Fibroblast of skin of right quadriceps (primary cell): Measurements from ENCODE around the gene HERC4.
"Not testable (repeated sequence)": the region's sequence is repeated elsewhere in the genome, so short reads cannot be mapped to it uniquely, and the experiment has no call there.

ENCODE experiments used
- DNase-seq: peaks from one replicate; pipeline ENCODE4 v3.0.0-alpha.2; 2013

Gene HERC4

DNA sequence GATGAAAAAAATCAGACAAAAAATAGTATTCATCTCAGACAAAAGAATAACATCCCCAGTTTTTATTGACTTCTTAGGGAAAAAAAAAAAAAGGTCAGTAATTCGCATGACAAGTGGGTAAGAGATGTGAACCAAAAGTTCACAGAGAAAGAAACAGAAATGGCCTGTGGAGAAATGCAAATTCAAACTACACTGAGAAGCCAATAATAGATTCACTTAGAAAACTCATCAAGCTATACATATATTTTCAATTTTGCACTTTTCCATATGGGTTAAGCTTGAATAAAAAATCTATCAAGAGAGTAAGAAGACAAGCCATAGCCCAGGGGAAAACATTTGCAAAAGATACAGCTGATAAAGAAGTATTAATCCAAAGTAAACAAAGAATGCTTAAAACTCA lies 28.0 kb downstream of the HERC4 start:
- DNase-seq = no peak

DNA sequence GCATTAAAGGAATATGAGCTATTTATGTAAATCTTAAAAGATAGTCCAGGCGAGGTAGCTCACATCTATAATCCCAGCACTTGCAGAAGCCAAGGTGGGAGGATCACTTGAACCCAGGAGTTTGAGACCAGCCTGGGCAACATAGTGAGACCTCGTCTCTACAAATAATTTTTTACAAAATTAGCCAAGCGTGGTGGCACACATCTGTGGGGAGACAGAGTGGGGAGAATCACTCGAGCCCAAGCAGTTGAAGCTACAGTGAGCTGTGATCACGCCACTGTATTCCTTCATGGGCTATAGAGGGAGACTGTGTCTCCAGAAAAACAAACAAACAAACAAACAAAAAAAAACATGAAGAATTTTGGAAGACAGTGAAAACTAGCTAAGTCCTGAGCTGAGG lies 28.4 kb downstream of the HERC4 start:
- DNase-seq = no peak

- peak; percentile 37 for DNase-seq
These were observed 32.1 kb downstream of the HERC4 start for GRCh38 chr10:68043030-68043429.

DNA sequence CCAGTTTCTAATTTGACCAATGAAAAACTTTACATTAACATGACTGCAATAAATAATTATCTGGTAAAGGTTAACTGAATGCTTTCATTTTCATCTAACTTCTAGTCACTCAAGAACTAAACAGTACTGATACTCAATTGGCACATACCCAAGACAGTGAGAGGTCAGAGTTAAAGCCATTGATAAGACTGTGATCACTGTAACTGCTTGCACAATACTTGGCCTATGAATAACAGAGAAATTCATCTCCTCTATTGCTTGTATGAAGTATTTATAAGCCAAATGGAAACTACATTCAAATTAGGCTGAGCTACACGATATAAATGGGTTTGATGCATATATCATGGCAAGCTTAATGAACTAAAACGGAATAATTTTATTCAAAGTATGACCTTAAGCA lies 43.0 kb downstream of the HERC4 start:
- no peak for DNase-seq

DNA sequence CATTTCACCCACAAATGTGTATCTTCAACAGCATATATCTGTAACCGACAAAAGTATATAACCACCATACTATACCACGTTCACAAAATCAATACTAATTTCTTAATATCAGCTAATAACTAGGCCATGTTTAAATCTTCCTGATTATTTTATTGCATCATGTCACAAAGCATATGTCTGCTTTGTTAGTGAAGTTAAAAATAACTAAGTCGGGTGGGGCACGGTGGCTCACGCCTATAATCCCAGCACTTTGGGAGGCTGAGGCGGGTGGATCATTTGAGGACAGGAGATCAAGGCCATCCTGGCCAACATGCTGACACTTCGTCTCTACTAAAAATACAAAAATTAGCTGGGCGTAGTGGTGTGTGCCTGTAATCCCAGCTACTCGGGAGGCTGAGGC lies 47.7 kb downstream of the HERC4 start:
- DNase-seq = no peak

DNA sequence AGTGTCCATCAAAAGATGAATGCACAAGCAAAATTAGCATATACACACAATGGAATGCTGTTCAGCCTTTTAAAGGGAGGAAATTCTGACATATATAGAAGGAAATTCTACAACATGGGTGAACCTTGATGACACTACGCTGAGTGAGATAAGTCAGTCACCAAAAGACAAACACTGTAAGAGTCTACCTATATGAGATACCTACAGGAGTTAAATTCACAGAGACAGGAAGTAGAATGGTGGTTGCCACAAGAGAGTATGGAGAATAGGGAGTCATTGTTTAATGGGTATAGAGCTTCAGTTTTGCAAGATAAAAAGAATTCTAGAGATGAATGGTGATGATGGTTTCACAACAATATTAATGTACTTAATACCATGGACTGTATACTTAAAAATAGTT lies 51.8 kb downstream of the HERC4 start:
- DNase-seq = no peak

DNA sequence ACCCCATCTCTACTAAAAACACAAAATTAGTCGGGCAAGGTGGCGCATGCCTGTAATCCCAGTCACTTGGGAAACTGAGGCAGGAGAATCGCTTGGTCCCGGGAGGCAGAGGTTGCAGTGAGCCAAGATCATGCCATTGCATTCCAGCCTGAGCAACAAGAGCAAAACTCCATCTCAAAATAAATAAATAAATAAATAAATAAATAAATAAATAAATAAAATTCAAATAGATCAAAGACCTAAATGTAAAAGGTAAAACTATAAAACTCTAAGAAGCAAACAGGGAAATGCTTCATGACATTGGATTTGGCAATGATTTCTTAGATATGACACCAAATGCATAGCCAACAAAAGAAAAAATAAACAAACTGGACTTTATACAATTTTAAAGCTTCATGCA lies 52.8 kb downstream of the HERC4 start:
- not testable (repeated sequence) for DNase-seq

- not testable (repeated sequence) for DNase-seq
These were observed 58.6 kb downstream of the HERC4 start for GRCh38 chr10:68016519-68016918.

- no peak for DNase-seq
These were observed 64.6 kb downstream of the HERC4 start for GRCh38 chr10:68010426-68010940.

DNA sequence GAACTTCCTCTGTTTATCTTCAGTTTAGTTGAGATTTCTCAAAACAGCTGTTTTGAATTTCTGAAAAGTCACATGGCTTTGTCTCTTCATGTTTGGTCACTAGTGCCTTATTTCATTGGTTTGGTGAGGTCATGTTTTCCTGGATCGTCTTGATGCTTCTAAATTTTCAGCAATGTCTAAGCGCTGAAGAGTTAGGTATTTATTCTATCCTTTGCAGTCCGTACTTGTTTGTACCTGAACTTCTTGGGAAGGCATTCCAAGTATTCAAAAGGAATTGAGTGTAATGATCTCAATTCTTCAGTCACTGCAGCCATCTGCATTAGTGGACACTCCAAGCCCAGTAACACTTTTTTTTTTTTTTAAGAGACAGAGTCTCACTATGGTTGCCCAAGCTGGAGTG lies 67.7 kb downstream of the HERC4 start:
- no peak for DNase-seq

GRCh38 chr10:68001539-68001938 lies 73.5 kb downstream of the HERC4 start:
- no peak for DNase-seq

- no peak for DNase-seq
These were observed 74.1 kb downstream of the HERC4 start for GRCh38 chr10:68001000-68001399.

- DNase-seq = no peak
These were observed 85.0 kb downstream of the HERC4 start for GRCh38 chr10:67990093-67990492.

- DNase-seq = no peak
These were observed 86.5 kb downstream of the HERC4 start for GRCh38 chr10:67988606-67989005.

DNA sequence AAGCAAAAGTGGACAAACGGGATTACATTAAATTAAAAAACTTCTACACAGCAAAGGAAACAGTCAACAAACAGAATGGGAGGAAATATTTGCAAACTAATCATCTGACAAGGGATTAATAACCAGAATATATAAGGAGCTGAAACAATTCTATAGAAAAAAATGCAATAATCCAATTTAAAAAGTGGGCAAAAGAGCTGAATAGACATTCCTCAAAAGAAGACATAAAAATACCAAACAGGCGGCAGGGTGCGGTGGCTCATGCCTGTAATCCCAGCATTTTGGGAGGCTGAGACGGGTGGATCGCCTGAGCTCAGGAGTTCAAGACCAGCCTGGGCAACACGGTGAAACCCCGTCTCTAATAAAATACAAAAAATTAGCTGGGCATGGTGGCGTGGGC lies 92.5 kb downstream of the HERC4 start:
- DNase-seq = not testable (repeated sequence)

- DNase-seq = no peak
These were observed 96.3 kb downstream of the HERC4 start for GRCh38 chr10:67978749-67979148.

DNA sequence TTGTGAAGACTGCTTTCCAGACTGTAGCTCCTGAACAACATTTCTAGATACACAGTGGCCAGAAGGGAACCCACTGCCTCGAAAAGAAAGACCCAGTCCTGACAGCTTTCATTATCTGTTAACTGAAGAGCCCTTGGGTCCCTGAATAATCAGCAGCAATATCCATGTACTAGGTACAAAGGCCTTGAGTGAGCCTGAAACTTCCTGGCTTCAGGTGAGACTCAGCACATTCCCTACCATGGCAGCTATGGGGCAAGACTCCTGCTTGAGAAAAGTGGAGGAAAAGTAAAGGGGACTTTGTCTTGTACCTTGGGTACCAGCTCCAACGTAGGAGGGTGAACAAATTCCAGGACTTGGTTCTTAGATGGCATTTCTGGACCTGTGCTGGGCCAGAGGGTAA lies 97.8 kb downstream of the HERC4 start:
- no peak for DNase-seq

- DNase-seq = no peak
These were observed 98.5 kb downstream of the HERC4 start for GRCh38 chr10:67976292-67977245.

DNA sequence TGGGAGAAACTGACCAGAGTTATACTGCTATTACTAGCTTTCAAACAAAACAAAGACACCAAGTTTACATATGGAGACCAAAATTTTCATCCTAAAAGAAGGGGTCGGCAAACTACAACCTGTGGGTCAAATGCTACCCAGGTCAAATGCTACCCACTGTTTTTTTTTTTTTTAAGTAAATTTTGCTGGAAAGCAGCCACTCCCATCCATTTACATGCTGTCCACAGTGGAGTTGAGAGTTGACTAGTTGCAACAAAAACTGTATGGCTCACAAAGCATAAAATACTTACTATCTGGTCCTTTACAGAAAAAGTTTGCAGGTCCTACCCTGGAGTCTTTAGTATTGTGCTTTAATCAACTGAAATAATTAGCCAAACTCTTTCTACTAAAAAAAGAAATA lies 99.2 kb downstream of the HERC4 start:
- no peak for DNase-seq

- DNase-seq = no peak
These were observed 103.8 kb downstream of the HERC4 start for GRCh38 chr10:67971311-67971710.

DNA sequence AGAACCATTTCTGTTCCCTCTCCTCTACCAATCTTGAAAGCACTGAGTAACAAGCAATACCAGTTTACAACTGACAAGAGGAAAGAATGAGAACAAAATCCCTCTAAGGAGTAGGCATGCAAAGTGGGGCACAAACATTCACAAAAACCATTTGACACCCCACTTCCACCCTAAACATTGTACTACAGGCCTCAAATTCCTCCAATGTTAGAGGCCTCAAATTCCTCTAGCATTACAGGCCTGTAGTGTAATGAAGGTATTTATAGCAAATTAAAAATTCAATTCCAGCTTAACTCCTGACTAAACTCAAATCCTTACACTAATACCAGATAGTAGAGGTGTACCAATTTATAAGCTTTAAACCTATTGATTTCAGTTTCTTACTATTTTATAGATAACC lies 105.2 kb downstream of the HERC4 start:
- peak; percentile 13 for DNase-seq

DNA sequence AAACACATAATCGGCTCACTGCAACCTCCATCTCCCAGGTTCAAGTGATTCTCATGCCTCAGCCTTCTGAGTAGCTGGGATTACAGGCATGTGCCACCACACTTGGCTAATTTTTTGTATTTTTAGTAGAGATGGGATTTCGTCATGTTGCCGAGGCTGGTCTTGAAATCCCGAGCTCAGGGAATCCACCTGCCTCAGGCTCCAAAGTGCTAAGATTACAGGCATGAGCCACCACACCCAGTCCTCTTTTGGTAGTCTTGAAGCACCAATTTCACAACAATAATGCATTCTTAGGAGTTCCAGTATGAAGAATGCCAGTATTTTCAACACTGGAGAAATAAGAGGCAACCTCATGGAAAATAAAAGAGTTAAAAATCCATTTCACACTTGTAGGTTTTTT lies 109.0 kb downstream of the HERC4 start:
- DNase-seq = not testable (repeated sequence)

GRCh38 chr10:67965456-67965855 lies 109.6 kb downstream of the HERC4 start:
- DNase-seq = no peak

DNA sequence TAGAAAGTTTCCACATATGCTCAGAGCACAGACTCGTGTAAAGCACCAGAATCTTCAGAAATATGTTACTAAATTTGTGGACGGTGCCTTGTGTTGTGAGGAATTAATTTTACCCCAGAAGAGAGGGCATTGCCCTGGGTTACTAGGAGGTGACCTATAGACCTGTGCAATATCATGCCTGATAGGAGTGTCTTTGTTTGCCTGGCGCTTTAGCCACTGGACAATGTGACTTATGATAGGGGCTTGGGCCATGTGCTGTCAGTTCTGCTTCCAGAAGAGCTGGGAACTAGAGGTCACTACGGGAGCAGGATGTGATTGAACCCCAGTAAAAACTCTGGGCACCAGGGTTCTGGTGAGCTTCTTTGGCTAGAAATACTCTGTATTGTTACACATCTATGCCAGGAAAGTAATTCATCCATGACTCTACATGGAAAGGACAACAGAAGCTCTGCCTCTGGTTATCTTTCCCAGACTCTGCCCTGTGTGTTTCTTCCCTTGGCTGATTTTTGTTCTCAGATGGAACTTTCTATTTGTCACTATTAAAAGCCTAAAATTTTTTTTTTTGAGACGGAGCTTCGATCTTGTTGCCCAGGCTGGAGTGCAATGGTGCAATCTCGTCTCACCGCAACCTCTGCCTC lies 115.1 kb downstream of the HERC4 start:
- DNase-seq = no peak
